ENCODE results near the gene R3HDML. TPM values are rescaled to one million over a fixed set of nuclear protein-coding genes. Genes with fewer than 3 reads are reported as not detected.

The R3HDML gene
- total RNA-seq, 4 donors from 2014 or later = not detected

DNA sequence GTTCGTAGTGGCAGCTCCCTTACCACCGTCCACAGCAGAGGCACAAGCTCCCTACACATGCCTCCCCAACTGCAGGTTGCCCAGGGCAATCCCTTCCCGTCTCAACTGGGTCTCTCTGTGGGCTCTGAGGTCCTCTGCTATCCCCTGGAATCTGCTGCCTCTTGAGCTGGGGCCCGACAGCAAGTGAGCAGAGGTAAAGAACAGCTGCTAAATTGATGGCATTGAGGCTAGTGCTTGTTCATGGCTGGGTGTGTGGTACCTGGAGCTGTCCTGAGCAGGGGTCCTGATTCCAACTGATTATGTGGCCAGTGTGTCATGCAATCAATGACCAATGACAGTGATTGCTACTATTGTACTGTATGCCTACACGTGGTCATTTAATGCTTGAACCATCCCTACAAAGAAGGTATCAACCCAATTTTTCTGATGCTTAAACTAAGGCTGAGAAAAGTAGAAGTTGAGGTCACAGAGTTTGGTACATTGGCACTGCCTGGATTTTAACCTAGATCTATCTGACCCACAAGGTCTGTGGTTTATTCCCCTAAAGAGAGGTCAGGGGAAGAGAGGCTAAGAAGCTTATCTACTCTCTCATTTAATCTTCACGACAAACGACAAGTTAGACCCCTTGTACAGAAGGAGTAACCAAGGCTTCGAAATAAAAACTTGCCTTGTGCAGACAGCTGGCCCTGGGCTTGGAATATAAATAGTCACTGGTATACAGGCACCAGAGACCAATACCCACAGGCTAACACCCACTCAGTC is 59.7 kb downstream of the R3HDML start:
- no peaks in the 10 kb centered on the region for H3K36me3 ChIP-seq
- TF ChIP-seq POLR2A (IDR thresholded peaks at IDR 0.05) = no peak
- TF ChIP-seq, protein P1, sequence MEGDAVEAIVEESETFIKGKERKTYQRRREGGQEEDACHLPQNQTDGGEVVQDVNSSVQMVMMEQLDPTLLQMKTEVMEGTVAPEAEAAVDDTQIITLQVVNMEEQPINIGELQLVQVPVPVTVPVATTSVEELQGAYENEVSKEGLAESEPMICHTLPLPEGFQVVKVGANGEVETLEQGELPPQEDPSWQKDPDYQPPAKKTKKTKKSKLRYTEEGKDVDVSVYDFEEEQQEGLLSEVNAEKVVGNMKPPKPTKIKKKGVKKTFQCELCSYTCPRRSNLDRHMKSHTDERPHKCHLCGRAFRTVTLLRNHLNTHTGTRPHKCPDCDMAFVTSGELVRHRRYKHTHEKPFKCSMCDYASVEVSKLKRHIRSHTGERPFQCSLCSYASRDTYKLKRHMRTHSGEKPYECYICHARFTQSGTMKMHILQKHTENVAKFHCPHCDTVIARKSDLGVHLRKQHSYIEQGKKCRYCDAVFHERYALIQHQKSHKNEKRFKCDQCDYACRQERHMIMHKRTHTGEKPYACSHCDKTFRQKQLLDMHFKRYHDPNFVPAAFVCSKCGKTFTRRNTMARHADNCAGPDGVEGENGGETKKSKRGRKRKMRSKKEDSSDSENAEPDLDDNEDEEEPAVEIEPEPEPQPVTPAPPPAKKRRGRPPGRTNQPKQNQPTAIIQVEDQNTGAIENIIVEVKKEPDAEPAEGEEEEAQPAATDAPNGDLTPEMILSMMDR (IDR thresholded peaks at IDR 0.05 in 4 of 5, conservative IDR thresholded peaks at IDR 0.05 in 1 of 5) = no peak
- H3K4me1 ChIP-seq = no peaks in the 10 kb centered on the region
- H3K9me3 ChIP-seq = no peaks in the 10 kb centered on the region
- DNase-seq (no peak), ATAC-seq (no peak)
- intact Hi-C loops (cut with DNase I; ENCODE audit: low total_unique reads) = no loop called here
- no peak overlapping the region for H3K4me3 ChIP-seq
- H3K27me3 ChIP-seq = no peaks in the 10 kb centered on the region
- in situ Hi-C loops (cut with MboI; ENCODE audit: low sequenced_read_pairs in 4 of 4) = loop anchor here (10.0 to 25.0 kb wide), 3 partner anchors 68 to 216 kb away; no protein-coding TSS in a partner anchor
- H3K27ac ChIP-seq = no peak overlapping the region

DNA sequence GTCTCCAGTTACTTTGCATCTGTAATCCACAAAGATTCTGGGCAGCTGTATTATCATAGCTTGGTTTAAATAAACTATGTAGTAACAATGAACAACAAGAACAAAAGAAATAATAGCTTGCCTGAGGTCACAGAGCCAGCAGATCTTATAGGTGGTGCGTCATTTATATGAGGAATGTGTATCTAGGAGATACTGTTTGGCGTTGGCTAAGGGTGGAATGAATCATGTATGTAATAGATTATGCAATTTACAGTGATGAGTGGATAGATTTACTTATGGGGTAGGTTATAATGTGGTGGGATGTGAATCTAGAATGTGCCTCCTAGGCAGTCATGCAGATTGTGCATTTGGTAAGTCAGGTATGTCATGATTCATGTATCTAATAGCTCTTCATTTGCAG is 61.5 kb downstream of the R3HDML start:
- Histone ChIP-seq H3K27me3 (peaks cover 0 to 3% (median 0%) of the 10 kb centered on the region in 3 donors), H3K36me3 (no peaks in the 10 kb centered on the region), H3K27ac (no peak overlapping the region), H3K4me1 (no peaks in the 10 kb centered on the region), H3K9me3 (no peaks in the 10 kb centered on the region), H3K4me3 (no peak overlapping the region)
- ATAC-seq = no peak
- TF ChIP-seq, protein P1 (IDR thresholded peaks at IDR 0.05 in 4 of 5, conservative IDR thresholded peaks at IDR 0.05 in 1 of 5) = no peak
- no peak for TF ChIP-seq POLR2A (IDR thresholded peaks at IDR 0.05)
- no peak for DNase-seq
- intact Hi-C loops (cut with DNase I; ENCODE audit: low total_unique reads) (no loop called here), in situ Hi-C loops (cut with MboI; ENCODE audit: low sequenced_read_pairs in 4 of 4) (loop anchor here (10.0 to 25.0 kb wide), 3 partner anchors 66 to 214 kb away; no protein-coding TSS in a partner anchor)

DNA sequence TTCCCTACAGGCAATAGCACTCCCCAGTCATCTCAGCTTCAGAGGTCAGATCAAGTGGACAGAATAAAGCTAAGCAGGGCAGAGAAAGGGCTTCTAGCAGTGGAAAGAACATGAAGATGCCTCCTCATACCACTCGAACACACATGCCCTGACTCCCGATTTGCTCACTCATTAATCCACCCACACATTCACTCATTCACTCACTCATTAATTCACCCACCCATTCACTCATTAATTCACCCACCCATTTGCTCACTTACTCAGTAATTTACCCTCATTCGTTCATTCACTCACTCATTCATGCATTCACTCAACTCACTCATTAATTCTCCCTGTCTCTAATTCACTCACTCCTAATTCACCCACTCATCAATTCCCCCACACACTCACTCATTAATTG is 62.6 kb downstream of the R3HDML start:
- Histone ChIP-seq H3K9me3 (no peaks in the 10 kb centered on the region), H3K36me3 (no peaks in the 10 kb centered on the region), H3K27ac (no peak overlapping the region), H3K27me3 (peaks cover 0 to 3% (median 0%) of the 10 kb centered on the region in 3 donors), H3K4me3 (no peak overlapping the region), H3K4me1 (no peaks in the 10 kb centered on the region)
- ATAC-seq = no peak
- DNase-seq = no peak
- intact Hi-C loops (cut with DNase I; ENCODE audit: low total_unique reads) (no loop called here), in situ Hi-C loops (cut with MboI; ENCODE audit: low sequenced_read_pairs in 4 of 4) (loop anchor here (10.0 to 25.0 kb wide), 3 partner anchors 65 to 213 kb away; no protein-coding TSS in a partner anchor)
- TF ChIP-seq, protein P1 (IDR thresholded peaks at IDR 0.05 in 4 of 5, conservative IDR thresholded peaks at IDR 0.05 in 1 of 5) = no peak
- TF ChIP-seq POLR2A (IDR thresholded peaks at IDR 0.05) = no peak

DNA sequence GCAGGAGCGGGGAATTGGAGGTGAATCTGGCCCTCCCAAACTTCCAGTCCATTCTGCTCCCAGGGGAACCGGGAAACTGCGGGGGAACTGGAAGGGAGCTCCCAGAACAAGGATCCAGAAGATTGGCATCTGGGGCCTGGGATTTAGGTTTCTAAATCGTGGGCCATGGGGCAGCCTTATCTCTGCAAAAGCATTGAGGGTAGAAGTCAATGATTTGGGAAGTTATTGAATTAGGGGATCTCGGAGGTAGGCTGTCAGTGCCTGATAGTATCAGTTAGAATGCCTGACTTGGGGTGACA is 63.8 kb downstream of the R3HDML start:
- DNase-seq = no peak
- ATAC-seq = no peak
- Histone ChIP-seq H3K27ac (no peak overlapping the region), H3K4me1 (no peaks in the 10 kb centered on the region), H3K36me3 (no peaks in the 10 kb centered on the region), H3K4me3 (no peak overlapping the region), H3K9me3 (no peaks in the 10 kb centered on the region), H3K27me3 (peaks cover 0 to 3% (median 0%) of the 10 kb centered on the region in 3 donors)
- TF ChIP-seq, protein P1 (IDR thresholded peaks at IDR 0.05 in 4 of 5, conservative IDR thresholded peaks at IDR 0.05 in 1 of 5) = no peak
- TF ChIP-seq POLR2A (IDR thresholded peaks at IDR 0.05) = no peak
- in situ Hi-C loops (cut with MboI; ENCODE audit: low sequenced_read_pairs in 4 of 4) (no loop called here), intact Hi-C loops (cut with DNase I; ENCODE audit: low total_unique reads) (no loop called here)

Other genes with a start within 250 kb of the R3HDML start
- gene JPH2, start 149.9 kb upstream of the R3HDML start, total RNA-seq = 10 to 100 TPM; 18.3 to 86.6 (median 38.0) TPM
- 100 to 1,000 TPM in 1 of 4 donors, 10 to 100 TPM in 3; 73.0 to 114 (median 94.5) TPM for gene OSER1, start 126.3 kb upstream of the R3HDML start, total RNA-seq
- not detected for gene GDAP1L1, start 89.7 kb upstream of the R3HDML start, total RNA-seq
- gene FITM2, start 25.8 kb upstream of the R3HDML start, total RNA-seq = 10 to 100 TPM in 1 of 4 donors, 1 to 10 TPM in 3; 7.6 to 10.1 (median 8.7) TPM
- under 1 TPM in 3 of 4 donors, not detected in 1; 0.29 to 0.83 (median 0.51) TPM for gene HNF4A, start 18.7 kb downstream of the R3HDML start, total RNA-seq
- 1 to 10 TPM; 3.5 to 5.0 (median 4.7) TPM for gene TTPAL, start 138.8 kb downstream of the R3HDML start, total RNA-seq
- gene SERINC3, start 185.0 kb downstream of the R3HDML start, total RNA-seq = 100 to 1,000 TPM in 3 of 4 donors, 10 to 100 TPM in 1; 93.3 to 174 (median 139) TPM
- 100 to 1,000 TPM in 2 of 4 donors, 10 to 100 TPM in 2; 72.9 to 153 (median 100) TPM for gene PKIG, start 245.5 kb downstream of the R3HDML start, total RNA-seq